Limb (tissue), 2 donors: ENCODE results near the gene NKAIN4.
"Not testable (repeated sequence)": the region's sequence is repeated elsewhere in the genome, so short reads cannot be mapped to it uniquely, and the experiment has no call there.

ENCODE experiments used
- DNase-seq, 2 donors: peaks; one replicate each; pipeline ENCODE4 v3.0.0-alpha.2; 2016; ENCODE audit errors: extremely low spot score in 2 of 2

NKAIN4 gene

GRCh38 chr20:63238514-63239125 lies 15.6 kb downstream of the NKAIN4 start:
- DNase-seq, result no peak

DNA sequence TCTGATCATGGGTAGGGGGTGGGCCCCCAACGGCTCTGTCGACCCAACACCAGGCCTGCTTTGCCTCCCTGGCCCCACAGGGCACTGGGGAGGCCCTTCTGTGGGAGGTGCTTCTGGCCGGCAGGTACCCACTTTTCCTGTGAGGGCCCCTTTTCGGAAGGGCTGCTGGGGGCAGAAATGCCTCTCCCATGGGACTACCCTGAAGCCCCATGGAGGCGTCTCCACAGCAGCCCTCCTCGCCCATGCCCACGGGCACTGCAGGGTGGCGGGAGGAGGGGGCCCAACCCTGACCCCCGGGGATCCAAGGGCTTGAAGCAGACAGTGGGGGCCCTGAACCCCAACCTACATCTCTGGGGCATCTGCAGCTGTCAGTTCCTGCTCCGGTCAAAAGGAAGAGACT lies 16.2 kb downstream of the NKAIN4 start:
- no peak for DNase-seq

- DNase-seq, result no peak
These were observed 18.0 kb downstream of the NKAIN4 start for GRCh38 chr20:63236116-63236837.

- DNase-seq, result no peak
These were observed 18.8 kb downstream of the NKAIN4 start, which contains the start of gene BIRC7 for GRCh38 chr20:63235399-63235983. TSS of gene BIRC7 (plus strand) at chr20:63235905. CDS start at chr20:63236097, 192 bp downstream.

- DNase-seq, result no peak
These were observed 19.4 kb downstream of the NKAIN4 start for GRCh38 chr20:63234693-63235398.

DNA sequence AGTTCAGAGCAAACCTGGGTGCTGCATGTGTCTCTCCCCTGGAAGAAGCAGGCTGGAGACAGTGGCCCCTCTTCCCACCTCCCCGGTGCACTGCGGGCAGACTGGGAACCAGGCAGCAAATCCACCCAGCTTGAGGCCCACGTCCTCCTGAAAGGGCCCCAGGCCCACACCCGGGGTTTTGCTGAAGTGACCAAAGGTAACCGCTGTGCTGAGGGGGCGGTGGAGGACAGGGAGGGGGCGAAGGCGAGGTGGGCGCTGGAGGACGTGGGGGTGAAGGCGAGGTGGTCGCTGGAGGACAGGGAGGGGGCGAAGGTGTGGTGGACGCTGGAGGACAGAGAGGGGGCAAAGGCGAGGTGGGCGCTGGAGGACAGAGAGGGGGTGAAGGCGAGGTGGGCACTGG lies 20.3 kb downstream of the NKAIN4 start:
- DNase-seq, result no peak

DNA sequence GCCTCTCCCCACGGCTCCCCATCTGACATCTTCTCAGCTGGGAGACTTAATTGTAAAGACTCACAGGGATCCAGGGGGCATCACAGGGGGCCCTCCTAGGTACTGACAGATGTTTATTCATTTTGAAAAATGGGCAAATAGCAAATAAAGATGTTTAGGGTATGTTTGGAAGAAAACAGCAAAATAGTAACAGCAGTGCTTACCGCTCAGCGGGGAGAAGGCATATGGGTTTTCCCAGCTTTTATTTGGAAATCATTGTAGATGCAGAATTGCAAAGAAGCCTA lies 21.3 kb downstream of the NKAIN4 start:
- DNase-seq, result no peak

DNA sequence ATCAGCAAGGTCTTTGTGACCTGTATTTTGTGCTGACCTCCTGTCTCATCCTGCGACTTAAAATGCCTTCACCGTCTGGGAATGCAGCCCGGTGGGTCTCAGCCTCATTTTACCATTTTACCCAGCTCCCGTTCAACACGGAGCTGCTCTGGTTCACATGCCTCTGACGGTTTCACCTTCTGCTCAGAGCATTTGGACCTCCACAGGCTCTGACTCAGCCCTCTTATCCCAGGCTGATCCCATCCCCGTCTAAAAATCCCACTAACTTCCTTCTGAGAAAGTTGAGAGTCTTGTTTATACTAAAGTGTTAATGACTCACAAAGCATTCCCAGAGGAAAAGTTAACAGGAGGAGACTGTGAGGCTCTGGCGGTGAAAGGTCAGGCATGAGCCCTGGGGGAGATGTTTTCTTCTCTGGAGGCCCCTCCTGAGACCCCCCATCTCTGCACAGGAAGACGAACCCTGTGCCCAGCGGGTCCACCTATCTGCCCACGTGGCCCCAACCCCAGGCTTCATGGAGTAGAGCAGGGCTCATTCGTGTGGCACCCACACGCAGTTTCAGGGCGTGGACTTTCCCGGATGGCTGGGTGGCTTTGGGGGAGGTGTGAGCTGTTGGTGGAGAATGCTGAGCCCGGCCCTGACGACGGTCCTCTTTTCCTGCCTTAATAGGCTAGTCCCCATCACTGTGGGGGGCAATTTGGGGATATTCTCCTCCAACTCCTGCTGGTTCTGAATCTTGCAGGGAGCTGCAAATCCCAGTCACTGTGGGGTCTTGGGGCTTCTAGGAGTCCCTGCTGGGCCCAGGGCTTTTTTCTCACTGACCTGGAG lies 21.8 kb downstream of the NKAIN4 start:
- DNase-seq, result no peak

GRCh38 chr20:63230800-63231268 lies 23.4 kb downstream of the NKAIN4 start:
- peak; percentile 71 to 75 for DNase-seq

GRCh38 chr20:63228806-63229205 lies 25.5 kb downstream of the NKAIN4 start:
- peak in 1 of 2 donors; percentile 36 for DNase-seq

DNA sequence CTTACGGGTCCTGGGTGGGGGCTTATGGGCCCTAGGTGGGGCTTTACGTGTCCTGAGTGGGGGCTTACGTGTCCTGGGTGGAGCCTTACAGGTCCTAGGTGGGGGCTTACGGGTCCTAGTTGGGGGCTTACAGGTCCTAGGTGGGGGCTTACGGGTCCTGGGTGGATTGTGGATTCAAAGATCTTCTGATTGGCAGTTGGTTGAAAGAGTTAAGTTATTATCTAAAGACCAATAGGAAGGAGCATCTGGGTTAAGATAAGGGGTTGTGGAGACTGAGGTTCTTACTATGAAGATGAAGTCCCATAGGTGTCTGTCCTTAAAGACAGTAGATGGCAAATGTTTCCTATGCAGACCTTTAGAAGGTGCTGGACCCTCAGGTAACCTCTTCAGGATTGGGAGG lies 27.0 kb downstream of the NKAIN4 start:
- DNase-seq, result no peak

DNA sequence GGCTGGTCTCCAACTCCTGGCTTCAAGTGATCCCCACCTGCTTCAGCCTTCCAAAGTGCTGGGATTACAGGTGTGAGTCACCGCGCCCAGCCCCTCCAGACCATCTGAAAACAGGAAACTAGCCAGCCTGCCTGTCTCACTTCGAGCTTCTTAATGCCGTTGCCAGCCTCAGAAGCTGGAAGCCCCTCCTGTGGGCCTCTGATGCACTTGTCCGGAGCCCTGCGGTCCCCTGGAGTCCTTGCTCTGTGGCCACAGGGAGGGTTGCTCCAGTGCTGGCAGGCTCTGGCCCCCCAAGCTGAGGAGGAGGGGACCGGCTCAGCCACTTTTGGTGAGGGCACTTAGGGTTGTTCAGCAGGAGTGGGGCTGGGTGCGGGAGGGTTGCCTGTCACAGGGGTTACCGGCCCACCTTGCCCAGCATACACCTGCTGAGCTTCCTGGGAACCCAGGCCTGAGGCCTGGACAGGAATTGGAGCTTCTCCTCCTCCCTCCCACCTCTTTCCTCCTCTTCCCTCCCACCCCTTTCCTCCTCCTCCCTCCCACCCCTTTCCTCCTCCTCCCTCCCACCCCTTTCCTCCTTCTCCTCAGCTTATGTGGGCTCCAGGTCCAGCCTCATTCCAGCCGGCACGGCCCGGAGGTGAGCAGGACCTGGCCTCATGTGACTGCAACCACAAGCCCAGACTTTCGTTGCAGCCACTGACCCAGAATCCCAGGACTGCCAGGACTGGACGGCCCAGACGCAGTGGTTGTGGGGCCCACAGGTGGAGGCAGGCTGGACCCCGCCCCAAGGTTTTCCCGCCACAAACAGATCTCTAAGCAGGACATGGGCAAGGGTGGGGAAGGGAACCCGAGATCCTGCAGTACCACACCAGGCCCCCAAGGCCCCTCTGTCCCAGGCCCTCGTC lies 28.0 kb downstream of the NKAIN4 start:
- no peak for DNase-seq

DNA sequence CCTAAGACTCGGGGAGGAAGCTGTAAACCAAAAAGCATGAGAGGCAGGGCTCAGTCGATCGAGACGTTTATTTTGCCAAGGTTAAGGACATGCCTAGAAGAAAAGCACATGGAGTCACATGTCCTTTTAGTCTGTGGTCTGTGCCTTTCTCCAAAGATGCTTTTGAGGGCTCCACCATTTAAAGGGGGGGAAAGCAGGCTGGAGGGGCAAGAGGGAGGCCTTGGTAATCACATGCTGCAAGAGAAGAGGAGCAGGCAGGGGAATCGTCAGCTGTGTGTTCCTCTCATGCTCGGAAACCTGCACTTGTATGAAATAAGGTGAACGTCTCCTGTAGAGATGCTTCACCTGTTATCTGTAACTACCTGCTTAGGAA lies 29.2 kb downstream of the NKAIN4 start:
- no peak for DNase-seq

DNA sequence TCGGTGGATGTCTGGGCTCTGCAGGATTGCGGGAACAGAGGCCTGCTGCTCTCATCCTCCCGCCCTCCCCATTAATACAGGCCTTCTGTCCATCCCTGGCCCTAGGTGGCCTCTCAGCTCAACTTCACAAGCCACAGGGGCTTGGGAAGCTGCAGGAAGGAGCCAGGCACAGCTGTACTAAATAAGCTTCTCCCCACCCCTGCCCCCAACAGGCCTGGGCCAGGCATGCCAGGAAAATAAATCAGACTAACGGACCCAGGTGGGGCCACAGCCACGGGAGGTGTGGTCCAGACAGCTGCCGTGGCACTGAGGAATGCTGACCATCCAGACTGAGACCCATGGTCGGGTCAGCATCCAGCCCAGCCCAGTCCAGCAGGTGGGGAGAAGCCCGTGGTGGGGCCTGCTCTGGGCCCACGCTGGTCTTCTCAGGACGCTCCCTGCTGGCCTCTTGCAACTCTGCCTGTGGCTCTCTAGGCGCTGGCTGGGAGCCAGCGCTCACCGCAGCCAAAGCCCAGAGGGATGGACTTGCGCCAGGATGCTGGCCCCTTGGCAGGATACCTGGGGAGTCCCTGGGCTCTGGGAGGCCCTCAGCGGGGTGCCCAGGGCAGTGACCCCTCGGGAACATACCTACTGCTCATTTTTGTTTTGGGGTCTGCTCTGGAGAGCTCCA lies 29.7 kb downstream of the NKAIN4 start:
- DNase-seq, result no peak

GRCh38 chr20:63223826-63224207 lies 30.4 kb downstream of the NKAIN4 start:
- no peak for DNase-seq

- DNase-seq, result no peak
These were observed 31.0 kb downstream of the NKAIN4 start for GRCh38 chr20:63223121-63223825.

- DNase-seq, result no peak
These were observed 31.7 kb downstream of the NKAIN4 start for GRCh38 chr20:63222541-63222940.

DNA sequence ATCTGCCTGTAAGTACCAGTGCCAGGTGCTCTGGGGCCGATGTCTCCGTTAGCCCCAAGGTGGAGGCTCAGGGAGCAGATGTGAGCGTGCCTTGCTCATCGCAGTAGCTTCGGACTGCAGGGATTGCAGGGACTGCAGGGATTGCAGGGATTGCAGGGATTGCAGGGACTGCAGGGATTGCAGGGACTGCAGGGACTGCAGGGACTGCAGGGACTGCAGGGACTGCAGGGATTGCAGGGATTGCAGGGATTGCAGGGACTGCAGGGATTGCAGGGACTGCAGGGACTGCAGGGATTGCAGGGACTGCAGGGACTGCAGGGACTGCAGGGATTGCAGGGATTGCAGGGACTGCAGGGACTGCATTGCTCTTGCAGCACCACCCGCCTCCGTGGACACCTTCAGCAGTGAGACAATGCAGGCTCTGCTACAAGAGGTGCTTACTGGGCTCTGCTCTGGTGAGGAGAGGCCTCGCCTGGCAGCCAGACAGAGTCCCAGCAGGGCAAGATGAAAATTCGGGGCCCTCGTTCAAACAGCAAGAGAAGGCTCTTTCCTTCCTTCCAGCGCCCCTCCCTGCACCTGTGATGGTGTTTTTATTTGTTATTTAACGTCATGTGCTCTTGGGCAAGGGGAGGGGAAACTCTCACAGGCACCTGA lies 32.7 kb downstream of the NKAIN4 start:
- DNase-seq, result not testable (repeated sequence)
